Heart left ventricle (tissue), 13 donors: ENCODE results near the gene DCP2.

ENCODE experiments used
- CTCF ChIP-seq, 12 donors: fragments of 200-600 bp; sonication (generic) in 4 of 12; IDR thresholded peaks; one replicate each; pipeline versions ENCODE4 v1.5.0 to v1.8.0; 2018 to 2022; ENCODE audit warnings: antibody characterized with exemption in 12 of 12, mild to moderate bottlenecking in 5 of 12
- POLR2A ChIP-seq, 2 donors: fragments of 450-650 bp; IDR thresholded peaks; one replicate each; pipeline ENCODE4 v1.6.1; 2017; ENCODE audit warnings: antibody characterized with exemption in 2 of 2, mild to moderate bottlenecking in 2 of 2, moderate library complexity in 2 of 2
- donor health status: ischemic (EF 13 %, LVEDD 7.1; RV severe dilation, severe dysfunction).
- donor health status: DM: no; HTN: yes; CAD: no.
- donor health status: DM: no; HTN: no; CAD: no.
- donor health status: ischemic (EF 25% LVEDD 6.9; RV normal size, moderate dysfunction).
- donor health status: ischemic (EF 25% LVEDD 5.7; RV mildly dilated, moderate dysfunction).
- donor health status: ischemic (EF 35%, LVEDD 5.7; RV mildly dilated, moderate dysfunction).
- donor health status: nonischemic (EF 11% LVEDD 7.7; RV severe dilation, severe dysfunction).
- donor health status: DM: yes; HTN: yes; CAD: no.
- donor health status: PGD.
- donor health status: ischemic (EF 29% LVEDD 5.4; RV normal size, mild dysfunction).
- donor health status: nonischemic (EF 23%, LVEDD 6.1; RV moderate dilation, normal function).

- TF ChIP-seq POLR2A (IDR thresholded peaks at IDR 0.05) (no peak), CTCF (IDR thresholded peaks at IDR 0.05) (no peak)
Observed at GRCh38 chr5:113052041-113052795, 75.6 kb downstream of the DCP2 start.
